ENCODE data around the gene CMSS1. TPM values are rescaled to one million over a fixed set of nuclear protein-coding genes. Genes with fewer than 3 reads are reported as not detected.

Gene CMSS1
- total RNA-seq, 1 donor from 2014 or later, result 9.2 TPM

DNA sequence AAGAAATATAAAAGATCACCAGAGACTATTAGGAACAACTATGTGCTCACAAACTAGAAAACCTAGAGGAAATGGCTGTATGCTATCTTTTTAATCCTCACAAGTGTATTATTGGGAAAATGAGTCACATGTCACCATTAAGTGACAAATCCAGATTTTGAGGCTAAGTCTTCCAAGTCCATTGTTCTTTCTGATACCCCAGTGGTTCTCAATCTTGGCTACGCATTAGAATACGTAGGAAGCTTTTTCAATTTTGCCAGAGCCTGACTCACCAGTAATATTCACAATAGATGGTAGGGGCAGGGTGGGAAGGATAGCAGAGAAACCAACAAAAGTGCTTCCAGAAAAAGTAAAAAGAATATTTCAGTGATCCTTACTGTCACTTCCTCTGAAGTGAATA, 179.6 kb downstream of the CMSS1 start:
- no peaks in the 10 kb centered on the region for H3K27me3 ChIP-seq
- peaks cover 0 to 3% of the 10 kb centered on the region in 2 donors for H3K4me1 ChIP-seq
- TF ChIP-seq CTCF (IDR thresholded peaks at IDR 0.05), result no peak
- intact Hi-C loops (cut with DNase I), result no loop called here
- H3K4me3 ChIP-seq, result no peak overlapping the region
- H3K27ac ChIP-seq, result no peak overlapping the region
- H3K36me3 ChIP-seq, result no peaks in the 10 kb centered on the region
- no peak for DNase-seq (ENCODE audit: low spot score in 2 of 2)
- no peaks in the 10 kb centered on the region for H3K9me3 ChIP-seq

DNA sequence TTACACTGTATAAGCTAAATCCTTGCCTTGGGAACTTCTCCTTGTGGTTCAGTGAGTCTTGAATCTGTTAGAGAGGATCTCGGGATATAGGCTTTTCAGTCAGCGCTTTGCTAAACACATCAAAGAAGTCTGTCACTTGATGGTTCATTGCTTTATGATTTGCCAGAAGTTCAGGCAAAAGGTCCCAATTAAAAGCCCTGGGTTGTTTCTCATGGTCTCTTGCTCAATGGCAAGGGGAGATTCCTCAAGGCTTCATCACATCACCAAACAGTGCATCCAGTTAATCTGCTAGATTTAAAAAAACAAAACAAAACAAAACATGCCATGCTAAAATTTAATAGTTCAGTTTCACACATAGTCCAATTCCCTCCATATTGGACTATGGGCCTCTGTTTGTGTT, 181.9 kb downstream of the CMSS1 start:
- Histone ChIP-seq H3K27ac (no peak overlapping the region), H3K27me3 (no peaks in the 10 kb centered on the region), H3K4me3 (no peak overlapping the region), H3K4me1 (peaks cover 0 to 8% of the 10 kb centered on the region in 2 donors), H3K36me3 (no peaks in the 10 kb centered on the region), H3K9me3 (no peaks in the 10 kb centered on the region)
- intact Hi-C loops (cut with DNase I), result no loop called here
- DNase-seq (ENCODE audit: low spot score in 2 of 2), result no peak
- TF ChIP-seq CTCF (IDR thresholded peaks at IDR 0.05), result no peak

GRCh38 chr3:100001083-100001482, 183.4 kb downstream of the CMSS1 start:
- H3K27ac ChIP-seq, result no peak overlapping the region
- H3K4me1 ChIP-seq, result peaks cover 0 to 17% of the 10 kb centered on the region in 2 donors

GRCh38 chr3:100001526-100002270, 184.0 kb downstream of the CMSS1 start:
- Histone ChIP-seq H3K4me1 (peaks cover 0 to 18% of the 10 kb centered on the region in 2 donors), H3K9me3 (no peaks in the 10 kb centered on the region), H3K27me3 (no peaks in the 10 kb centered on the region), H3K27ac (peak overlapping the region in 1 of 2 donors; percentile 27), H3K36me3 (no peaks in the 10 kb centered on the region), H3K4me3 (no peak overlapping the region)
- no peak for DNase-seq (ENCODE audit: low spot score in 2 of 2)
- intact Hi-C loops (cut with DNase I), result no loop called here
- TF ChIP-seq CTCF (IDR thresholded peaks at IDR 0.05), result no peak

More at GRCh38 chr3:100001083-100001482, 183.4 kb downstream of the CMSS1 start:
- intact Hi-C loops (cut with DNase I), result no loop called here
- Histone ChIP-seq H3K4me3 (no peak overlapping the region), H3K9me3 (no peaks in the 10 kb centered on the region), H3K27me3 (no peaks in the 10 kb centered on the region), H3K36me3 (no peaks in the 10 kb centered on the region)
- DNase-seq (ENCODE audit: low spot score in 2 of 2), result no peak
- TF ChIP-seq CTCF (IDR thresholded peaks at IDR 0.05), result no peak

GRCh38 chr3:100002599-100003350, 185.1 kb downstream of the CMSS1 start:
- Histone ChIP-seq H3K4me1 (peaks cover 0 to 18% of the 10 kb centered on the region in 2 donors), H3K36me3 (no peaks in the 10 kb centered on the region), H3K9me3 (no peaks in the 10 kb centered on the region), H3K4me3 (no peak overlapping the region), H3K27me3 (no peaks in the 10 kb centered on the region), H3K27ac (peak overlapping the region in 1 of 2 donors; percentile 46)
- intact Hi-C loops (cut with DNase I), result no loop called here
- no peak for TF ChIP-seq CTCF (IDR thresholded peaks at IDR 0.05)
- no peak for DNase-seq (ENCODE audit: low spot score in 2 of 2)

Measured in ascending aorta (tissue), 2 donors.